HepG2 (cell line): ENCODE data around the gene C5orf24. TPM values are rescaled to one million over a fixed set of nuclear protein-coding genes. Genes with fewer than 3 reads are reported as not detected.

Experiments used
- ARHGAP35 ChIP-seq: sonication (generic); formaldehyde crosslinking; IDR thresholded peaks from 2 replicates; pipeline ENCODE4 v1.9.0; 2022; ENCODE audit warnings: mild to moderate bottlenecking, inconsistent platforms, moderate library complexity, missing genetic modification reagents, borderline replicate concordance
- ESRRA ChIP-seq: sonication (generic); formaldehyde crosslinking; IDR thresholded peaks from 2 replicates; pipeline ENCODE4 v1.5.1; 2020; ENCODE audit warnings: mild to moderate bottlenecking, low read depth, missing genetic modification reagents
- FLYWCH1 ChIP-seq: sonication (generic); formaldehyde crosslinking; IDR thresholded peaks from 2 replicates; pipeline ENCODE4 v1.8.1; 2023; ENCODE audit warnings: mild to moderate bottlenecking, missing genetic modification reagents
- GMEB2 ChIP-seq: IDR thresholded peaks from 2 replicates; pipeline ENCODE4 v1.6.1; 2016; ENCODE audit warnings: missing biosample characterization, missing genetic modification reagents, low read depth
- GRHL1 ChIP-seq: sonication (generic); formaldehyde crosslinking; conservative IDR thresholded peaks from 2 replicates; pipeline ENCODE4 v1.8.0; 2022; ENCODE audit warnings: missing genetic modification reagents
- PITX1 ChIP-seq: sonication (generic); formaldehyde crosslinking; IDR thresholded peaks from 2 replicates; pipeline ENCODE4 v1.5.1; 2020; ENCODE audit warnings: mild to moderate bottlenecking, missing genetic modification reagents
- RELA ChIP-seq: sonication (generic); formaldehyde crosslinking; IDR thresholded peaks from 2 replicates; pipeline ENCODE4 v1.4.0; 2020; ENCODE audit warnings: missing genetic modification reagents
- TEAD2 ChIP-seq: sonication (generic); formaldehyde crosslinking; IDR thresholded peaks from 2 replicates; pipeline ENCODE4 v1.9.0; 2021; ENCODE audit warnings: missing genetic modification reagents
- TEF ChIP-seq: sonication (generic); formaldehyde crosslinking; IDR thresholded peaks from 2 replicates; pipeline ENCODE4 v1.5.0; 2020; ENCODE audit warnings: missing genetic modification reagents
- YEATS2 ChIP-seq: sonication (generic); formaldehyde crosslinking; IDR thresholded peaks from 2 replicates; pipeline ENCODE4 v1.4.0; 2020; ENCODE audit warnings: missing genetic modification reagents, borderline replicate concordance
- ZBTB20 ChIP-seq: sonication (generic); formaldehyde crosslinking; IDR thresholded peaks from 2 replicates; pipeline ENCODE4 v1.8.1; 2023; ENCODE audit warnings: missing genetic modification reagents, low read depth, mild to moderate bottlenecking, borderline replicate concordance
- ZBTB44 ChIP-seq: sonication (generic); formaldehyde crosslinking; IDR thresholded peaks from 2 replicates; pipeline ENCODE4 v1.4.0; 2020; ENCODE audit warnings: missing genetic modification reagents
- ZC3H4 ChIP-seq: sonication (generic); formaldehyde crosslinking; IDR thresholded peaks from 2 replicates; pipeline ENCODE4 v1.4.0; 2020; ENCODE audit warnings: missing genetic modification reagents, borderline replicate concordance
- ZFP36 ChIP-seq: fragments of 150-350 bp; IDR thresholded peaks from 2 replicates; pipeline ENCODE4 v1.6.1; 2018; ENCODE audit warnings: borderline replicate concordance, low read length, low read depth; ENCODE audit not compliant: partially characterized antibody
- ZMYM3 ChIP-seq: sonication (generic); formaldehyde crosslinking; IDR thresholded peaks from 2 replicates; pipeline ENCODE4 v1.5.1; 2020; ENCODE audit warnings: mild to moderate bottlenecking, missing genetic modification reagents
- ZNF235 ChIP-seq: sonication (generic); formaldehyde crosslinking; IDR thresholded peaks from 2 replicates; pipeline ENCODE4 v1.8.1; 2023; ENCODE audit warnings: mild to moderate bottlenecking, missing genetic modification reagents, borderline replicate concordance
- ZNF24 ChIP-seq: fragments of 450-650 bp; IDR thresholded peaks from 2 replicates; pipeline ENCODE4 v1.6.1; 2017; ENCODE audit warnings: antibody characterized with exemption, mild to moderate bottlenecking
- ZNF484 ChIP-seq: sonication (generic); formaldehyde crosslinking; IDR thresholded peaks from 2 replicates; pipeline ENCODE4 v1.5.1; 2020; ENCODE audit warnings: mild to moderate bottlenecking, low read depth, missing genetic modification reagents, borderline replicate concordance
- ZNF639 ChIP-seq: conservative IDR thresholded peaks from 2 replicates; pipeline ENCODE4 v1.6.1; 2018; ENCODE audit warnings: missing genetic modification reagents
- ZNF713 ChIP-seq: sonication (generic); formaldehyde crosslinking; IDR thresholded peaks from 2 replicates; pipeline ENCODE4 v1.4.0; 2020; ENCODE audit warnings: mild to moderate bottlenecking, missing genetic modification reagents
- ZNF792 ChIP-seq: IDR thresholded peaks from 2 replicates; pipeline ENCODE4 v1.6.1; 2016
- ZNF883 ChIP-seq: sonication (generic); formaldehyde crosslinking; IDR thresholded peaks from 2 replicates; pipeline ENCODE4 v1.5.1; 2020; ENCODE audit warnings: mild to moderate bottlenecking, missing genetic modification reagents; ENCODE audit errors: not compliant biosample characterization
- polyA plus RNA-seq, 8 experiments: library from polyadenylated mRNA; depleted of rRNA in 3 of 8; stranded (reverse) in 7 of 8; unstranded in 1 of 8; fragments of >200 nt; fragmentation: Illumina TruSeq in 4 of 8; extraction: Trizol in 4 of 8; gene quantifications; 2 replicates each; pipeline versions ENCODE4 v1.2.1 to v1.2.3, GENCODE V29; 2011 to 2016; ENCODE audit warnings: low read depth in 4 of 8, missing spikeins in 1 of 8, mixed read lengths in 1 of 8; ENCODE audit not compliant: insufficient read depth in 1 of 8
- total RNA-seq, 5 experiments: library from RNA; depleted of rRNA; stranded (reverse); fragments of >200 nt; fragmentation: Illumina TruSeq; extraction: Trizol; gene quantifications; 2 replicates each; pipeline ENCODE4 v1.2.3, GENCODE V29; 2016; ENCODE audit warnings: low read depth in 1 of 5

The C5orf24 gene
- total and polyA plus RNA-seq, 2 of the 13 experiments (the other 11 are each of a cell fraction or from before 2014, with no cell fraction given), result 34.6 to 41.5 TPM

GRCh38 chr5:134873987-134874830, 28.4 kb downstream of the C5orf24 start, which contains the start of gene TXNDC15 (continued):
- no peak for TF ChIP-seq ZBTB44
- peak; percentile 61 for TF ChIP-seq ESRRA (CRISPR knock-in tag)
- no peak for TF ChIP-seq ZMYM3 (CRISPR knock-in tag)
- TF ChIP-seq TEAD2 (CRISPR knock-in tag), result peak; percentile 49; the same call in 1 of the 2 replicates
- TF ChIP-seq ZBTB20, result no peak
- TF ChIP-seq RELA (CRISPR knock-in tag), result no peak
- 0 out of 2 replicates have a peak, but pooled peaks have one; percentile 75 for TF ChIP-seq ZC3H4 (CRISPR knock-in tag)
- no peak for TF ChIP-seq ZFP36
- peak; percentile 79 for TF ChIP-seq ZNF639 (CRISPR knock-in tag)
- TF ChIP-seq ZNF24, result no peak
- TF ChIP-seq ZNF713, result no peak
- TF ChIP-seq YEATS2 (CRISPR knock-in tag), result peak; percentile 57; the same call in 1 of the 2 replicates
- TF ChIP-seq GMEB2 (CRISPR knock-in tag), result peak; percentile 53
- peak; percentile 69; the same call in 1 of the 2 replicates for TF ChIP-seq ARHGAP35 (CRISPR knock-in tag)
- peak; percentile 88 for TF ChIP-seq ZNF883 (CRISPR knock-in tag)
- TF ChIP-seq ZNF792 (CRISPR knock-in tag), result peak; percentile 92
- TF ChIP-seq ZNF484, result 0 out of 2 replicates have a peak, but pooled peaks have one; percentile 40
- no peak for TF ChIP-seq PITX1 (CRISPR knock-in tag)
- no peak; the same call in 1 of the 2 replicates for TF ChIP-seq ZNF235 (CRISPR knock-in tag)
- peak; percentile 80; the same call in 1 of the 2 replicates for TF ChIP-seq FLYWCH1 (CRISPR knock-in tag)
- no peak for TF ChIP-seq GRHL1 (CRISPR knock-in tag)
- peak; percentile 73 for TF ChIP-seq TEF (CRISPR knock-in tag)
